Activated naive CD4-positive, alpha-beta T cell treated with anti-CD3 and anti-CD28 coated beads, Interleukin-2, amount 50 U/mL, for 24 hours (primary cell): ENCODE results near the gene ATP1A1.

Source experiments
- H3K27ac Mint-ChIP-seq: one replicate; pipeline ENCODE4 v1.8.0; 2021; ENCODE audit warnings: mild to moderate bottlenecking, mixed read lengths
- H3K27me3 Mint-ChIP-seq: one replicate; pipeline ENCODE4 v1.8.0; 2021; ENCODE audit warnings: mixed read lengths
- H3K36me3 Mint-ChIP-seq: one replicate; pipeline ENCODE4 v1.8.0; 2021; ENCODE audit warnings: mixed read lengths
- H3K4me1 Mint-ChIP-seq: one replicate; pipeline ENCODE4 v1.8.0; 2021; ENCODE audit warnings: mixed read lengths
- H3K4me3 Mint-ChIP-seq: one replicate; pipeline ENCODE4 v1.8.0; 2021; ENCODE audit warnings: mild to moderate bottlenecking, mixed read lengths
- H3K9me3 Mint-ChIP-seq: one replicate; pipeline ENCODE4 v1.8.0; 2021; ENCODE audit warnings: mixed read lengths

The ATP1A1 gene

DNA sequence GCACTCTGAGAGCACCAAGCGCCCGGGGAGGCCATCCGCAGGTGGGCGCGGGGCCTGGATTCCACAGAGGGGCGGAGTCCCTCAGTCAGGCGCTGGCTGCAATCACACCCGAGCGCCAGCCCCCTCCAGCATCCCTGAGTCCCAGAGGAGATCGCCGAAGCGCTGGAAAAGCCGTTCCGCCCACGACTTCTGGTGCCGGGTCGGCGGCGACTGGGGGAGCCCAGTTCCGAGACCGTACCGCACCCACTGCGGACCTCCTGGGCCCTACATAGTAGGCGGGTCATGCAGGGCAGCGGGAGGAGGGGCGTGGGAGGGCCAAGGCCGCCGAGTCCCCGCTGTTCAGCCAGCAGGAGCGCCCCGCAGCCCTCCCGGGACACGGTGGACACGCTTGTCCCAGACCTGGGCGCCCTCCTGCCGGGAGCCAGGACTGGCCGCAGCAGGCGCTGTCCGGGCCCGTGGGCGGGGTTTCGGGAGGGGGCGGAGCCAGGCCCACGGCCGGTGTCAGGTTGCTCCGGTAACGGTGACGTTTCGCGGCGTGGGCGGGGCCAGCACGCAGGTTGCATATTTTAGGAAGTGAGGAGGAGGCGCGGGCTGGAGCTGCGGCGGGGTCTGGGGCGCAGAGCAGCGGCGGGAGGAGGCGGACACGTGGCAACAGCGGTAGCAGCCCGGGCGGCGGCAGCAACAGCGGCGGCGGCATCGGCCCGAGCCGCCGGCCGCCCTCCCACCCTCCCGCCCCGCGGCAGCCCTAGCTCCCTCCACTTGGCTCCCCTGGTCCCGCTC is at the start of gene ATP1A1:
ATP1A1 (plus strand) TSS at position 594 of the 780 bp plus-strand sequence. CDS start 268 bp downstream, outside the sequence.
- Mint-ChIP-seq H3K4me3 (peak within 1 kb of the TSS; percentile 98), H3K36me3 (peaks cover 10% of the 10 kb centered on the region)

GRCh38 chr1:116323491-116323890 is 49.6 kb upstream of the ATP1A1 start:
- H3K27ac Mint-ChIP-seq: peak overlapping the region; percentile 26
- H3K27me3 Mint-ChIP-seq: no peaks in the 10 kb centered on the region
- H3K9me3 Mint-ChIP-seq: no peaks in the 10 kb centered on the region
- H3K4me3 Mint-ChIP-seq: no peak overlapping the region
- H3K36me3 Mint-ChIP-seq: no peaks in the 10 kb centered on the region
- peaks cover 91% of the 10 kb centered on the region for H3K4me1 Mint-ChIP-seq

More for the DNA sequence above, at the start of gene ATP1A1:
- Mint-ChIP-seq H3K9me3 (no peaks in the 10 kb centered on the region), H3K27me3 (no peaks in the 10 kb centered on the region), H3K4me1 (peaks cover 36% of the 10 kb centered on the region), H3K27ac (peak within 1 kb of the TSS; percentile 93)

DNA sequence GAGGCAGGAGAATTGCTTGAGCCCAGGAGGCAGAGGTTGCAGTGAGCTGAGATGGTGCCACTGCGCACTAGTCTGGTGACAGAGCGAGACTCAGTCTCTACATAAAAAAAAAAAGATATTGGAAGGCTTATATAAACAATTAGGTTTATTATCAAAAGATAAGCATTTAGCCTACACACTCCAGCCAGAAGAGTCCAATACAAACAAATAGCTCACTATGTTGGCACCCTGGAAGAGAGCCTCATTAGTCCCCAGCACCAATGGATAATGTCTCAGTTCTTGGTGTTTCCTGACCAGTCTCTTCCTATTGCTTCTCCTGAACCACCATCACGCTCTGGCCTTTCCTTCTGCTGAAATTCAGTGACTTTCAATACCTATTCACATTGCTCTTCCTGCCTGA is 48.6 kb upstream of the ATP1A1 start:
- Mint-ChIP-seq H3K27me3 (no peaks in the 10 kb centered on the region), H3K9me3 (no peaks in the 10 kb centered on the region), H3K36me3 (no peaks in the 10 kb centered on the region), H3K4me3 (peak overlapping the region; percentile 43), H3K4me1 (peaks cover 92% of the 10 kb centered on the region), H3K27ac (peak overlapping the region; percentile 96)

GRCh38 chr1:116325104-116325503 is 47.9 kb upstream of the ATP1A1 start:
- Mint-ChIP-seq H3K36me3 (no peaks in the 10 kb centered on the region), H3K9me3 (no peaks in the 10 kb centered on the region), H3K27me3 (no peaks in the 10 kb centered on the region), H3K4me1 (peaks cover 95% of the 10 kb centered on the region), H3K27ac (peak overlapping the region; percentile 96), H3K4me3 (peak overlapping the region; percentile 43)

DNA sequence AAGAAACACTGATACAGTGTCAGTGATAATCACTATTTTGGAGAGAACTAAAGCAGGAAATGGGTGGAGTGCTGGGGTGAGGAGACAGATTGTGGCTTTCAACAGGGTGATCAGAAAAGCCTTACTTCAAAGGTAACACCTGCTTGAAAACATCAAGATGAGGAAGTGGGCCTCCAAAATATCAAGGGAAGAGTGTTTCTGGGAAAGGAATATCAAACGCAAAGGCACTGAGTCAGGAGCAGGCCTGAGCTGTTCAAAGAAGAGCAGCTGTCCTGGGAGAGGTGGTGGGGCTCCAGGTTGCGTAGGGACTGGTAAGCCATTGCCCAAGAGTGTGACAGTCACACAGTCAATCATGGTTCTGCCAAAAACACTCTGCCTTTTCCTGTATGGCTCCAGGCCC is 47.1 kb upstream of the ATP1A1 start:
- H3K27me3 Mint-ChIP-seq: no peaks in the 10 kb centered on the region
- peak overlapping the region; percentile 98 for H3K27ac Mint-ChIP-seq
- peak overlapping the region; percentile 59 for H3K4me3 Mint-ChIP-seq
- peaks cover 95% of the 10 kb centered on the region for H3K4me1 Mint-ChIP-seq
- H3K36me3 Mint-ChIP-seq: no peaks in the 10 kb centered on the region
- H3K9me3 Mint-ChIP-seq: no peaks in the 10 kb centered on the region

DNA sequence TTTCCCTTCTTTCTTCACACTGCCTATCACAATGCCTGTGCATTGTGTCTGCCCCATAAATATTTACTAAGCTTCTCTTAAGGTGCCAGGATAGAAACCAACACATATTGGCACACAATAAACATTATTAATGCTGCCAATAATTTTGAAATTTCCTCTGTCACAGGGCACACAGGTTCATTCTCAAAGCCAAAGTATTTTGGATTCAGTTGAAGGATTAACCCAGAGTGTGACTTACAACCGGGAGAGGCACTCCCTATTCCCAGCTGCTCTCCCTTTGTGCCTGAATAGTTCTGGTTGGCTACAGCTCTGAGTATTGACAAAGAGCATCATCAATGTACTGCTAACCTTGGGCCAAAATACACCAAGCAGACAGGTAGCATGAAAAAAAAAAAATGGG is 46.6 kb upstream of the ATP1A1 start:
- Mint-ChIP-seq H3K4me3 (peak overlapping the region; percentile 55), H3K9me3 (no peaks in the 10 kb centered on the region), H3K4me1 (peaks cover 92% of the 10 kb centered on the region), H3K27ac (peak overlapping the region; percentile 98), H3K27me3 (no peaks in the 10 kb centered on the region), H3K36me3 (no peaks in the 10 kb centered on the region)

DNA sequence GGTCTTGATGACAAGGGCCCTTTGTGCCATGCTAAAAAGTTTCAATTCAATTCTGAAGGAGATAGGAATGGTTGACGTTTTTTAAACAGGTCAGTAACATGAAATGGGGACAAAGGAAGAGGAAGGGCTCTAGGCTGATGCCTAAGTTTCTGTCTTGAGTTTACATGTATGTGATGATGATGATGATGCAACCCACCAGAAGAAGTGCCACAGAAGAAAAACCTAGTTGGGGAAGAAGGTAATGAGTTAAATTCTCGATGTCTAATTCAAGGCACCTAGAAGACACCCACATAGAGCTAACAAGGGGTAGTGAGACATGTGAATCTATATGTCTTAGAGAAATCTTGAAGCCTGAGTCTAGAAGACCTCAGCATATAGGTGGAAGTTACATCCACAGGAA is 44.4 kb upstream of the ATP1A1 start:
- no peak overlapping the region for H3K27ac Mint-ChIP-seq
- H3K4me1 Mint-ChIP-seq: peaks cover 91% of the 10 kb centered on the region
- H3K27me3 Mint-ChIP-seq: no peaks in the 10 kb centered on the region
- no peaks in the 10 kb centered on the region for H3K9me3 Mint-ChIP-seq
- no peaks in the 10 kb centered on the region for H3K36me3 Mint-ChIP-seq
- H3K4me3 Mint-ChIP-seq: no peak overlapping the region

GRCh38 chr1:116329524-116330341 is 43.3 kb upstream of the ATP1A1 start:
- Mint-ChIP-seq H3K27ac (no peak overlapping the region), H3K4me1 (peaks cover 94% of the 10 kb centered on the region), H3K27me3 (no peaks in the 10 kb centered on the region), H3K36me3 (no peaks in the 10 kb centered on the region), H3K4me3 (no peak overlapping the region), H3K9me3 (no peaks in the 10 kb centered on the region)

DNA sequence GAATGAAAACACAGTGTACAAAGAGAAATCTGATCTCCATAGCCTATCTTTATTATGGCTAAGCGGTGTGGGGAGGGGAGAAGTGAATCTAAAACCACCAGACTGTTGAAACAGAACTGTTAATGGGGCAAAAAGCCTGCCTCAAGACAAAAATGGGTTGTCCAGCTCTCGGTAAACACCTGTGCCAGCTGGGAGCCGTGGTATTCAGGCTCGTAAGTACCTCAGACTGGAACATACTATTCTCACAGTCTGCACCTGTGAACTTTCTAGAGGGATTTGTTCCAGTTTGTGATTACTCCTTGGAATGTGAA is 42.7 kb upstream of the ATP1A1 start:
- peaks cover 94% of the 10 kb centered on the region for H3K4me1 Mint-ChIP-seq
- H3K27me3 Mint-ChIP-seq: no peaks in the 10 kb centered on the region
- no peak overlapping the region for H3K27ac Mint-ChIP-seq
- no peaks in the 10 kb centered on the region for H3K9me3 Mint-ChIP-seq
- H3K4me3 Mint-ChIP-seq: no peak overlapping the region
- H3K36me3 Mint-ChIP-seq: no peaks in the 10 kb centered on the region

- no peak overlapping the region for H3K4me3 Mint-ChIP-seq
- H3K4me1 Mint-ChIP-seq: peaks cover 91% of the 10 kb centered on the region
- H3K27ac Mint-ChIP-seq: no peak overlapping the region
- H3K36me3 Mint-ChIP-seq: no peaks in the 10 kb centered on the region
- H3K9me3 Mint-ChIP-seq: no peaks in the 10 kb centered on the region
- no peaks in the 10 kb centered on the region for H3K27me3 Mint-ChIP-seq
Observed at GRCh38 chr1:116330846-116331245, 42.2 kb upstream of the ATP1A1 start.

- Mint-ChIP-seq H3K9me3 (no peaks in the 10 kb centered on the region), H3K4me1 (peaks cover 90% of the 10 kb centered on the region), H3K4me3 (no peak overlapping the region), H3K27ac (no peak overlapping the region), H3K27me3 (no peaks in the 10 kb centered on the region), H3K36me3 (no peaks in the 10 kb centered on the region)
Observed at GRCh38 chr1:116331523-116331922, 41.5 kb upstream of the ATP1A1 start.

DNA sequence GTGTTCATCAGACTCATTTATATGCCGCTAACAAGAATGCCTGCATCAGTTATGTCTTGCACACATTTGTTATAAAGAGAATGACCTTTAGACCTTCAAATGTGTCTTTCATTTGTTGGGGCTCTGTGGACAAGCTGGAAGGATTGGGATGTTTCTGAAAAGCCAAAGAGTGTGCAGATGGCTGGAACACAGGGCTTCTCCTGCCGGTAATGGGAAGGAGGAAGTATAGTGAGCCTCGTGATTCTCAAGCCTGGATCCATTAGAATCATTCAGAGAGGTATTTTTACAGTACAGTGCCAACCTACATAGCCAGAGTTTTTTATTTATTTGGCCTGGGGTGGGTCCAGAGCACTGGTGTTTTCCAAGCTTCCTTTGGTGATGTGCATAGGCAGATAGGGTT is 40.6 kb upstream of the ATP1A1 start:
- no peaks in the 10 kb centered on the region for H3K36me3 Mint-ChIP-seq
- no peak overlapping the region for H3K4me3 Mint-ChIP-seq
- H3K27me3 Mint-ChIP-seq: no peaks in the 10 kb centered on the region
- no peaks in the 10 kb centered on the region for H3K9me3 Mint-ChIP-seq
- no peak overlapping the region for H3K27ac Mint-ChIP-seq
- peaks cover 88% of the 10 kb centered on the region for H3K4me1 Mint-ChIP-seq

DNA sequence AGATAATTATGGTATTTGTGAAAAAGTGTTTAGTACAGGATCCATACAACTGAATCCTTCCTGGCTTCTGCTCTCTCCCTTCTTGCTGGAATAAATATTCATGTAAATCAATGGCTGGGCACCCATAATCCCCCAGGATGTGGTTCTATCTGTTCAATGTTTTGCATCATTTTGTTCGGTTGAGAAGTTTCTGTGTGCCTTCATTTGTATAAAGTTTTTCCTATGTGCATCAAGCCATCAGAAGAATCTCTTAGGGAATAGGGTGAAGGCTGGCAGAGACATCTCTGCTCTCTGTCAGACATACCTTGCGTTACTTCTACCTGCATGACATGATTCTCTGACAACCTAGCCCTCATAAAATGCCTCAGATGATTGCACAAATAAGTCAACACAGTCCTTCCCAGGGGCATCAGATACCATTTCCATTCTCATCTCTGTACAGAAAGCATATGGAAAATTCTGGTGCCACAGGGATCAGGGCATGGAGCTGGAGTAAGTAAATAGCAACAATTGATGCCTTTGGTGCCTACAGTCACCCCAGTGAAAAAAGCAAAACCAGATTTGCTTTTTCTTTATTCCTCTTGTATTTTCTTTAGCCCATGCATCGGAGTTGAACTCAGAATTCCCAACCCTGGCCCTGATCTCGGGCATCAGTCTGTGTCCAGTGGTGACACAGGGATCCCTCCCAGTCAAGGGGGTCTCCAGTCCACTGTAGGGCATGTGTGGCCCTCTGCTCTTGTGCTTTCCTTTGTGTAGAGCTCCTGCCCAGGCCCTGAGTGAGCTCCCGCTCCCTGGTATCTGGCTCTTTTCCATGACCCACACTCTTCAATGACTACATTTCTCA is 39.7 kb upstream of the ATP1A1 start:
- Mint-ChIP-seq H3K4me3 (no peak overlapping the region), H3K9me3 (no peaks in the 10 kb centered on the region), H3K36me3 (no peaks in the 10 kb centered on the region), H3K27me3 (no peaks in the 10 kb centered on the region), H3K27ac (no peak overlapping the region), H3K4me1 (peaks cover 84% of the 10 kb centered on the region)

GRCh38 chr1:116334015-116334547 is 39.0 kb upstream of the ATP1A1 start:
- Mint-ChIP-seq H3K27me3 (no peaks in the 10 kb centered on the region), H3K9me3 (no peaks in the 10 kb centered on the region), H3K27ac (no peak overlapping the region), H3K4me3 (no peak overlapping the region), H3K4me1 (peaks cover 77% of the 10 kb centered on the region), H3K36me3 (no peaks in the 10 kb centered on the region)

DNA sequence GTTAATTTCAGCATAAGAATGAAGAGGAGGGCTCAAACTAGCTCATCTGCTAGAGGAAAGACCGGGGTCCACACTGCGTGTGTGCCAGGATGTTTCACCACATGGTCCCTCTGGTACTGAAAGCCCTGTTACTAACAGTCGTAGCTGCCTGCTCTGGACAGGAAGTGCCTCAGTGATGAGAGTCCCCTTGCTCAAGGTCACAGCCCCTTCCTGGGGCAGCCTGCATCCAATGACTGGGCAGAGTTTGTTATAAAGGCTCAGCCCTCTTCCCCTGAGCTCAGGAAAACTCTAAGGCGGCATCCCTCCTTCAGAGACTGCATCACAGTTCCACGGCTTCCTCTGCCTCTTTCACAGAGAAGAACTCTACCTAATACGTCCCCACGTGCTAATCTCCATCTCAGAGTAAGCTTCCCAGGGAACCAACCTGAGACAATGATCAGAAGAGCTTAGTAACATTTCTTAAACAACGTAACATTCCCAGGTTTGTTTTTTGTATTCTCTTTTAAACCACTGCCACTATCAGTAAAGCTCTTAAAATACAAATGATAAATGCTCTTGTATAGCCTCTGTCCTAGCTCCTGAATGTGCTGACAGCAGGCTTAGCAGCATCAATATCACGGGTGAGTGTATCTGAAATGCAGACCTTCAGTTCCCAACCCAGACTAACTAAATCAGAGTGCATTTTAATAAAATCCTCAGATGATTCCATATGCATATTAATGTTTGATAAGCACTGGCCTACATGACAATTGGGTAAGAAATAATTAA is 38.0 kb upstream of the ATP1A1 start:
- H3K4me3 Mint-ChIP-seq: no peak overlapping the region
- H3K4me1 Mint-ChIP-seq: peaks cover 71% of the 10 kb centered on the region
- H3K9me3 Mint-ChIP-seq: no peaks in the 10 kb centered on the region
- H3K27ac Mint-ChIP-seq: peak overlapping the region; percentile 20
- no peaks in the 10 kb centered on the region for H3K36me3 Mint-ChIP-seq
- no peaks in the 10 kb centered on the region for H3K27me3 Mint-ChIP-seq
